ENCODE results near the gene DGUOK.

DNA sequence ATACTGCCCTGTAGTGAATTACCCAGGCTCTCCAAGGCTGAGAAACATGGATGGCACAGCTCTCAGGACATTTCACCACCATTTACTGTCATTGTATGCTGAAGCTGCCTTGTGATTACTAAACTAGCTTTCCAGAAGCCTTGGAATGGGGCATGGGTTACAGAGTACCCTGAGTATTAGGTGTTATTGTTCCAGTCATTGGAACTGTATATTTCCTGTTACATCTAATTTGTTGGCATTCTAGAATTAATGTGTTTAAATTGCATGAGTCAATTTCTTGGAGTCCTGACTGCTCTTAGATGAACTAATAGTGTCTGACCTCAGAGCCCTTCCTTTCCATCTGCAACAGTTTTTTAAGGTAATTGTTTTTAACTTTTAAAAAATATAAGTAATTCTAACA lies 9.0 kb downstream of the DGUOK start:
- TF ChIP-seq, protein P1, sequence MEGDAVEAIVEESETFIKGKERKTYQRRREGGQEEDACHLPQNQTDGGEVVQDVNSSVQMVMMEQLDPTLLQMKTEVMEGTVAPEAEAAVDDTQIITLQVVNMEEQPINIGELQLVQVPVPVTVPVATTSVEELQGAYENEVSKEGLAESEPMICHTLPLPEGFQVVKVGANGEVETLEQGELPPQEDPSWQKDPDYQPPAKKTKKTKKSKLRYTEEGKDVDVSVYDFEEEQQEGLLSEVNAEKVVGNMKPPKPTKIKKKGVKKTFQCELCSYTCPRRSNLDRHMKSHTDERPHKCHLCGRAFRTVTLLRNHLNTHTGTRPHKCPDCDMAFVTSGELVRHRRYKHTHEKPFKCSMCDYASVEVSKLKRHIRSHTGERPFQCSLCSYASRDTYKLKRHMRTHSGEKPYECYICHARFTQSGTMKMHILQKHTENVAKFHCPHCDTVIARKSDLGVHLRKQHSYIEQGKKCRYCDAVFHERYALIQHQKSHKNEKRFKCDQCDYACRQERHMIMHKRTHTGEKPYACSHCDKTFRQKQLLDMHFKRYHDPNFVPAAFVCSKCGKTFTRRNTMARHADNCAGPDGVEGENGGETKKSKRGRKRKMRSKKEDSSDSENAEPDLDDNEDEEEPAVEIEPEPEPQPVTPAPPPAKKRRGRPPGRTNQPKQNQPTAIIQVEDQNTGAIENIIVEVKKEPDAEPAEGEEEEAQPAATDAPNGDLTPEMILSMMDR (IDR thresholded peaks at IDR 0.05; ENCODE audit: low read length): no peak
- no peak for TF ChIP-seq EZH2 (IDR thresholded peaks at IDR 0.05; ENCODE audit: borderline replicate concordance, low read length)

Measured in OCI-LY1 (cell line).